Karpas-422 (cell line): Measurements from ENCODE around the gene NDUFAF7. TPM values are rescaled to one million over a fixed set of nuclear protein-coding genes. Genes with fewer than 3 reads are reported as not detected.
A peak's percentile ranks its signal among the peaks of the same experiment; 100 is the strongest.
"Not testable (repeated sequence)": the region's sequence is repeated elsewhere in the genome, so short reads cannot be mapped to it uniquely, and the experiment has no call there.

Experiments
- DNase-seq: peaks from one replicate; pipeline ENCODE4 v3.0.0-alpha.2; 2015
- H2AFZ ChIP-seq: fragments of 200-600 bp; sonication (generic); 2 replicates; pipeline ENCODE4 v1.6.1; 2014; ENCODE audit warnings: antibody characterized with exemption, low read length, mixed read lengths
- H3K27ac ChIP-seq: fragments of 200-600 bp; sonication (generic); 2 replicates; pipeline ENCODE4 v1.5.1; 2014; ENCODE audit warnings: mild to moderate bottlenecking, low read length, moderate library complexity
- H3K27me3 ChIP-seq: fragments of 200-600 bp; sonication (generic); 2 replicates; pipeline ENCODE4 v1.6.1; 2014; ENCODE audit warnings: low read length, mixed read lengths
- H3K36me3 ChIP-seq: fragments of 200-600 bp; sonication (generic); 2 replicates; pipeline ENCODE4 v1.6.1; 2014; ENCODE audit warnings: low read length, mixed read lengths; ENCODE audit not compliant: insufficient read depth
- H3K4me1 ChIP-seq: fragments of 200-600 bp; sonication (generic); 2 replicates; pipeline ENCODE4 v1.6.1; 2014; ENCODE audit warnings: mild to moderate bottlenecking, low read length, mixed read lengths
- H3K4me2 ChIP-seq: fragments of 200-600 bp; sonication (generic); 2 replicates; pipeline ENCODE4 v1.6.1; 2014; ENCODE audit warnings: low read length, low read depth, mild to moderate bottlenecking; ENCODE audit not compliant: poor library complexity, severe bottlenecking
- H3K4me3 ChIP-seq: fragments of 200-600 bp; sonication (generic); 2 replicates; pipeline ENCODE4 v1.5.1; 2014; ENCODE audit warnings: mild to moderate bottlenecking, antibody characterized with exemption, low read length, mixed read lengths
- H3K79me2 ChIP-seq: fragments of 200-600 bp; sonication (generic); 2 replicates; pipeline ENCODE4 v1.6.1; 2014; ENCODE audit warnings: mild to moderate bottlenecking, low read length, mixed read lengths
- H3K9ac ChIP-seq: fragments of 200-600 bp; sonication (generic); 2 replicates; pipeline ENCODE4 v1.6.0; 2014; ENCODE audit warnings: low read length
- H3K9me2 ChIP-seq: fragments of 200-600 bp; sonication (generic), shearing (Covaris generic); replicated peaks from 2 replicates; pipeline ENCODE4 v1.6.0; 2014; ENCODE audit warnings: mild to moderate bottlenecking, low read length, moderate library complexity; ENCODE audit not compliant: insufficient read depth
- H3K9me3 ChIP-seq: fragments of 300-700, 200-600 bp; sonication (generic); 2 replicates; pipeline ENCODE4 v1.6.1; 2014; ENCODE audit warnings: low read length, mixed read lengths
- H4K20me1 ChIP-seq: fragments of 200-600 bp; sonication (generic); 2 replicates; pipeline ENCODE4 v1.6.1; 2014; ENCODE audit warnings: mild to moderate bottlenecking, antibody characterized with exemption, low read length, low read depth; ENCODE audit not compliant: insufficient read depth
- total RNA-seq: library from RNA; depleted of rRNA; stranded (reverse); fragments of >200 nt; shearing (Covaris generic); gene quantifications from 2 replicates; pipeline ENCODE4 v1.2.3, GENCODE V29; 2014; ENCODE audit warnings: low replicate concordance

NDUFAF7 gene
- total RNA-seq, 1 experiment from 2014 or later: 42.2 TPM

- peaks cover 69% of the 10 kb centered on the region for H3K36me3 ChIP-seq
- peaks cover 25% of the 10 kb centered on the region for H3K4me1 ChIP-seq
- not testable (repeated sequence) for H3K4me2 ChIP-seq, H3K4me3 ChIP-seq, H3K27ac ChIP-seq, H3K9ac ChIP-seq, H3K9me3 ChIP-seq, H3K27me3 ChIP-seq, H3K9me2 ChIP-seq, DNase-seq, H2AFZ ChIP-seq
- peaks cover 89% of the 10 kb centered on the region for H3K79me2 ChIP-seq
- H4K20me1 ChIP-seq: peaks cover 42% of the 10 kb centered on the region
Observed at GRCh38 chr2:37225129-37225528, 6.3 kb upstream of the NDUFAF7 start.

GRCh38 chr2:37226863-37227262 is 4.6 kb upstream of the NDUFAF7 start:
- no peak overlapping the region for H2AFZ ChIP-seq
- H3K4me2 ChIP-seq: no peak overlapping the region
- no peak overlapping the region for H3K9ac ChIP-seq
- no peak for DNase-seq
- peaks cover 45% of the 10 kb centered on the region for H4K20me1 ChIP-seq
- H3K79me2 ChIP-seq: peaks cover 90% of the 10 kb centered on the region
- H3K4me3 ChIP-seq: no peak overlapping the region
- peaks cover 27% of the 10 kb centered on the region for H3K4me1 ChIP-seq
- no peaks in the 10 kb centered on the region for H3K9me3 ChIP-seq
- no peak overlapping the region for H3K27ac ChIP-seq
- H3K9me2 ChIP-seq: no peaks in the 10 kb centered on the region
- H3K27me3 ChIP-seq: no peaks in the 10 kb centered on the region
- peaks cover 58% of the 10 kb centered on the region for H3K36me3 ChIP-seq

GRCh38 chr2:37228788-37229187 is 2.7 kb upstream of the NDUFAF7 start:
- no peak overlapping the region for H3K4me3 ChIP-seq
- H3K9me3 ChIP-seq: no peaks in the 10 kb centered on the region
- H3K79me2 ChIP-seq: peaks cover 93% of the 10 kb centered on the region
- peaks cover 37% of the 10 kb centered on the region for H3K4me1 ChIP-seq
- no peaks in the 10 kb centered on the region for H3K9me2 ChIP-seq
- peaks cover 39% of the 10 kb centered on the region for H4K20me1 ChIP-seq
- DNase-seq: no peak
- no peaks in the 10 kb centered on the region for H3K27me3 ChIP-seq
- H3K36me3 ChIP-seq: peaks cover 40% of the 10 kb centered on the region
- no peak overlapping the region; the same call in 1 of the 2 replicates for H3K27ac ChIP-seq
- H3K4me2 ChIP-seq: peak overlapping the region; percentile 96
- no peak overlapping the region for H3K9ac ChIP-seq
- H2AFZ ChIP-seq: no peak overlapping the region

GRCh38 chr2:37230581-37230980 is 877 bp upstream of the NDUFAF7 start:
- peaks cover 37% of the 10 kb centered on the region for H3K4me1 ChIP-seq
- peak overlapping the region; percentile 96 for H3K4me2 ChIP-seq
- H3K9me2 ChIP-seq: no peaks in the 10 kb centered on the region
- peak overlapping the region; percentile 86 for H3K9ac ChIP-seq
- no peaks in the 10 kb centered on the region for H3K27me3 ChIP-seq
- H4K20me1 ChIP-seq: peaks cover 34% of the 10 kb centered on the region
- H3K27ac ChIP-seq: peak overlapping the region; percentile 58
- H3K9me3 ChIP-seq: no peaks in the 10 kb centered on the region
- no peak overlapping the region for H2AFZ ChIP-seq
- DNase-seq: no peak
- H3K79me2 ChIP-seq: peaks cover 95% of the 10 kb centered on the region
- peaks cover 36% of the 10 kb centered on the region for H3K36me3 ChIP-seq
- H3K4me3 ChIP-seq: peak overlapping the region; percentile 93

GRCh38 chr2:37232131-37232933 is 874 bp downstream of the NDUFAF7 start:
- H4K20me1 ChIP-seq: peaks cover 27% of the 10 kb centered on the region
- H3K9ac ChIP-seq: peak overlapping the region; percentile 86
- DNase-seq: peak; percentile 58
- peak overlapping the region; percentile 93 for H3K4me3 ChIP-seq
- peak overlapping the region; percentile 44; the same call in 1 of the 2 replicates for H3K27ac ChIP-seq
- peak overlapping the region; percentile 93; the same call in 1 of the 2 replicates for H2AFZ ChIP-seq
- peaks cover 30% of the 10 kb centered on the region for H3K36me3 ChIP-seq
- no peaks in the 10 kb centered on the region for H3K27me3 ChIP-seq
- H3K79me2 ChIP-seq: peaks cover 96% of the 10 kb centered on the region
- no peaks in the 10 kb centered on the region for H3K9me2 ChIP-seq
- H3K9me3 ChIP-seq: no peaks in the 10 kb centered on the region
- H3K4me2 ChIP-seq: peak overlapping the region; percentile 96
- H3K4me1 ChIP-seq: peaks cover 28% of the 10 kb centered on the region

GRCh38 chr2:37243435-37243834 is 12.0 kb downstream of the NDUFAF7 start:
- peaks cover 72% of the 10 kb centered on the region for H3K36me3 ChIP-seq
- H3K9me2 ChIP-seq: no peaks in the 10 kb centered on the region
- H3K4me2 ChIP-seq: no peak overlapping the region
- no peak for DNase-seq
- no peak overlapping the region for H3K9ac ChIP-seq
- H3K4me3 ChIP-seq: no peak overlapping the region
- no peaks in the 10 kb centered on the region for H3K9me3 ChIP-seq
- no peak overlapping the region for H3K27ac ChIP-seq
- no peaks in the 10 kb centered on the region for H3K27me3 ChIP-seq
- no peaks in the 10 kb centered on the region for H4K20me1 ChIP-seq
- H2AFZ ChIP-seq: no peak overlapping the region
- H3K4me1 ChIP-seq: no peaks in the 10 kb centered on the region
- H3K79me2 ChIP-seq: no peaks in the 10 kb centered on the region

GRCh38 chr2:37244017-37244416 is 12.6 kb downstream of the NDUFAF7 start:
- peaks cover 72% of the 10 kb centered on the region for H3K36me3 ChIP-seq
- H3K27ac ChIP-seq: no peak overlapping the region
- H3K9me2 ChIP-seq: no peaks in the 10 kb centered on the region
- no peaks in the 10 kb centered on the region for H3K79me2 ChIP-seq
- H3K9ac ChIP-seq: no peak overlapping the region
- H3K4me1 ChIP-seq: no peaks in the 10 kb centered on the region
- no peaks in the 10 kb centered on the region for H3K9me3 ChIP-seq
- no peaks in the 10 kb centered on the region for H4K20me1 ChIP-seq
- no peak for DNase-seq
- no peak overlapping the region for H2AFZ ChIP-seq
- H3K4me2 ChIP-seq: no peak overlapping the region
- no peak overlapping the region for H3K4me3 ChIP-seq
- no peaks in the 10 kb centered on the region for H3K27me3 ChIP-seq

GRCh38 chr2:37244755-37245154 is 13.3 kb downstream of the NDUFAF7 start:
- H3K9me2 ChIP-seq: no peaks in the 10 kb centered on the region
- H4K20me1 ChIP-seq: no peaks in the 10 kb centered on the region
- H3K27ac ChIP-seq: no peak overlapping the region
- H3K36me3 ChIP-seq: peaks cover 70% of the 10 kb centered on the region
- no peaks in the 10 kb centered on the region for H3K79me2 ChIP-seq
- no peak overlapping the region for H3K4me2 ChIP-seq
- H2AFZ ChIP-seq: no peak overlapping the region
- H3K27me3 ChIP-seq: no peaks in the 10 kb centered on the region
- no peaks in the 10 kb centered on the region for H3K4me1 ChIP-seq
- H3K9me3 ChIP-seq: no peaks in the 10 kb centered on the region
- no peak overlapping the region for H3K4me3 ChIP-seq
- no peak overlapping the region for H3K9ac ChIP-seq
- no peak for DNase-seq
